H9 (cell line): Measurements from ENCODE around the gene AKR7A2. TPM values are rescaled to one million over a fixed set of nuclear protein-coding genes. Genes with fewer than 3 reads are reported as not detected.

Source experiments
- DNase-seq: peaks from one replicate; pipeline ENCODE4 v3.0.0-alpha.2; 2017
- H2AFZ ChIP-seq: one replicate; pipeline ENCODE4 v1.6.1; 2013; ENCODE audit warnings: mild to moderate bottlenecking, low read length, control low read depth, moderate library complexity
- H2AK5ac ChIP-seq: 2 replicates; pipeline ENCODE4 v1.6.1; 2013; ENCODE audit warnings: low read length, control low read depth, mixed read lengths; ENCODE audit not compliant: insufficient read length
- H2BK120ac ChIP-seq: one replicate; pipeline ENCODE4 v1.6.1; 2013; ENCODE audit warnings: low read depth, mild to moderate bottlenecking, low read length, control low read depth, inconsistent platforms; ENCODE audit not compliant: poor library complexity, severe bottlenecking
- H2BK12ac ChIP-seq: 2 replicates; pipeline ENCODE4 v1.6.1; 2013; ENCODE audit warnings: low read length, control low read depth, mixed read lengths, low read depth; ENCODE audit not compliant: insufficient read length
- H2BK15ac ChIP-seq: 2 replicates; pipeline ENCODE4 v1.6.1; 2013; ENCODE audit warnings: low read depth, low read length, control low read depth
- H2BK20ac ChIP-seq: one replicate; pipeline ENCODE4 v1.6.1; 2013; ENCODE audit warnings: low read depth, mild to moderate bottlenecking, low read length, control low read depth, inconsistent platforms; ENCODE audit not compliant: poor library complexity, severe bottlenecking
- H2BK5ac ChIP-seq: 2 replicates; pipeline ENCODE4 v1.6.1; 2013; ENCODE audit warnings: low read length, control low read depth, mixed read lengths; ENCODE audit not compliant: insufficient read length
- H3K14ac ChIP-seq: 2 replicates; pipeline ENCODE4 v1.6.1; 2013; ENCODE audit warnings: low read length, control low read depth; ENCODE audit not compliant: insufficient read depth
- H3K18ac ChIP-seq: 2 replicates; pipeline ENCODE4 v1.6.1; 2013; ENCODE audit warnings: low read depth, mild to moderate bottlenecking, mixed read lengths, low read length, control low read depth; ENCODE audit not compliant: insufficient read length
- H3K23ac ChIP-seq: 2 replicates; pipeline ENCODE4 v1.6.1; 2013; ENCODE audit warnings: low read length, control low read depth, mixed read lengths, low read depth; ENCODE audit not compliant: insufficient read length
- H3K23me2 ChIP-seq: 2 replicates; pipeline ENCODE4 v1.6.1; 2013; ENCODE audit warnings: low read depth, mild to moderate bottlenecking, mixed read lengths, low read length, control low read depth; ENCODE audit not compliant: insufficient read length, poor library complexity, severe bottlenecking
- H3K27ac ChIP-seq: 2 replicates; pipeline ENCODE4 v1.5.1; 2013; ENCODE audit warnings: low read length, control low read depth, mixed read lengths, low read depth; ENCODE audit not compliant: insufficient read length
- H3K27me3 ChIP-seq: 2 replicates; pipeline ENCODE4 v1.6.1; 2013; ENCODE audit warnings: low read length, control low read depth, inconsistent platforms; ENCODE audit not compliant: insufficient read depth
- H3K4ac ChIP-seq: 2 replicates; pipeline ENCODE4 v1.6.1; 2013; ENCODE audit warnings: low read depth, mild to moderate bottlenecking, control low read depth, inconsistent platforms, low read length, moderate library complexity
- H3K4me1 ChIP-seq: 2 replicates; pipeline ENCODE4 v1.6.1; 2013; ENCODE audit warnings: low read length, control low read depth, inconsistent platforms; ENCODE audit not compliant: insufficient read depth
- H3K4me2 ChIP-seq: 2 replicates; pipeline ENCODE4 v1.6.1; 2013; ENCODE audit warnings: low read length, control low read depth, mixed read lengths; ENCODE audit not compliant: insufficient read length, insufficient read depth
- H3K56ac ChIP-seq: 2 replicates; pipeline ENCODE4 v1.6.1; 2013; ENCODE audit warnings: low read depth, mild to moderate bottlenecking, mixed read lengths, low read length, control low read depth; ENCODE audit not compliant: insufficient read length
- H3K79me1 ChIP-seq: 2 replicates; pipeline ENCODE4 v1.6.1; 2013; ENCODE audit warnings: low read depth, mild to moderate bottlenecking, moderate library complexity, low read length, control low read depth, inconsistent platforms; ENCODE audit not compliant: insufficient read depth, poor library complexity, severe bottlenecking
- H3K79me2 ChIP-seq: 2 replicates; pipeline ENCODE4 v1.6.1; 2013; ENCODE audit warnings: low read length, control low read depth, inconsistent platforms; ENCODE audit not compliant: insufficient read depth
- H3K9ac ChIP-seq: 2 replicates; pipeline ENCODE4 v1.6.1; 2013; ENCODE audit warnings: low read length, control low read depth, mixed read lengths; ENCODE audit not compliant: insufficient read length; ENCODE audit errors: extremely low read depth
- H3K9me3 ChIP-seq: one replicate; pipeline ENCODE4 v1.6.1; 2013; ENCODE audit warnings: low read depth, low read length, inconsistent platforms; ENCODE audit not compliant: control insufficient read depth
- H3T11ph ChIP-seq: one replicate; pipeline ENCODE4 v1.6.1; 2013; ENCODE audit warnings: mild to moderate bottlenecking, low read length, control low read depth, inconsistent platforms
- H4K20me1 ChIP-seq: one replicate; pipeline ENCODE4 v1.6.1; 2013; ENCODE audit not compliant: control insufficient read depth, insufficient read length, insufficient read depth
- H4K5ac ChIP-seq: 2 replicates; pipeline ENCODE4 v1.6.1; 2013; ENCODE audit warnings: low read depth, mild to moderate bottlenecking, mixed read lengths, low read length, control low read depth; ENCODE audit not compliant: insufficient read length
- H4K8ac ChIP-seq: replicated peaks from 2 replicates; pipeline ENCODE4 v1.6.1; 2013; ENCODE audit warnings: low read length, control low read depth, mixed read lengths, low read depth; ENCODE audit not compliant: insufficient read length
- H4K91ac ChIP-seq: 2 replicates; pipeline ENCODE4 v1.6.1; 2013; ENCODE audit warnings: low read depth, mild to moderate bottlenecking, moderate library complexity, mixed read lengths, low read length, control low read depth; ENCODE audit not compliant: insufficient read length
- H3K27ac Mint-ChIP-seq, 3 experiments: 2 replicates in 2 of 3; 3 replicates in 1 of 3; pipeline ENCODE4 v1.8.0; 2020 to 2021; ENCODE audit warnings: mixed read lengths in 3 of 3, mild to moderate bottlenecking in 1 of 3, moderate library complexity in 1 of 3
- H3K27me3 Mint-ChIP-seq: 2 replicates; pipeline ENCODE4 v1.8.0; 2021; ENCODE audit warnings: low read depth, mild to moderate bottlenecking, moderate library complexity, mixed read lengths
- H3K36me3 Mint-ChIP-seq, 3 experiments: 2 replicates in 2 of 3; 3 replicates in 1 of 3; pipeline ENCODE4 v1.8.0; 2020 to 2021; ENCODE audit warnings: low read depth in 3 of 3, mixed read lengths in 3 of 3; ENCODE audit not compliant: insufficient read depth in 1 of 3
- H3K4me1 Mint-ChIP-seq, 2 experiments: 2 replicates each; pipeline ENCODE4 v1.8.0; 2020; ENCODE audit warnings: mixed read lengths in 2 of 2
- H3K4me3 Mint-ChIP-seq, 2 experiments: 2 replicates in 1 of 2; 3 replicates in 1 of 2; pipeline ENCODE4 v1.8.0; 2020 to 2021; ENCODE audit warnings: mild to moderate bottlenecking in 2 of 2, mixed read lengths in 2 of 2, moderate library complexity in 1 of 2
- H3K9me3 Mint-ChIP-seq, 2 experiments: 2 replicates in 1 of 2; 3 replicates in 1 of 2; pipeline ENCODE4 v1.8.0; 2020; ENCODE audit warnings: mild to moderate bottlenecking in 2 of 2, mixed read lengths in 2 of 2, moderate library complexity in 1 of 2
- WGBS: extraction: QIAGEN DNeasy Blood & Tissue Kit; methylation state at CpG from one replicate; pipeline ENCODE4 v1.1.7; 2013; ENCODE audit warnings: missing lambda C conversion rate, low lambda C conversion rate, mixed read lengths; ENCODE audit not compliant: insufficient read length; ENCODE audit errors: extremely low coverage; 5-methylcytosine and 5-hydroxymethylcytosine counted together
- total RNA-seq: library from RNA; stranded (reverse); gene quantifications from 2 replicates; pipeline ENCODE4 v1.2.1, GENCODE V29; 2021
- TF ChIP-seq, protein P1 (sequence below): fragments of 200-600 bp; sonication (generic); conservative IDR thresholded peaks from 3 replicates; pipeline ENCODE4 v1.8.0; 2021; ENCODE audit warnings: antibody characterized with exemption, mild to moderate bottlenecking

The AKR7A2 gene
- total RNA-seq, 1 experiment from 2014 or later, result 50.3 TPM

DNA sequence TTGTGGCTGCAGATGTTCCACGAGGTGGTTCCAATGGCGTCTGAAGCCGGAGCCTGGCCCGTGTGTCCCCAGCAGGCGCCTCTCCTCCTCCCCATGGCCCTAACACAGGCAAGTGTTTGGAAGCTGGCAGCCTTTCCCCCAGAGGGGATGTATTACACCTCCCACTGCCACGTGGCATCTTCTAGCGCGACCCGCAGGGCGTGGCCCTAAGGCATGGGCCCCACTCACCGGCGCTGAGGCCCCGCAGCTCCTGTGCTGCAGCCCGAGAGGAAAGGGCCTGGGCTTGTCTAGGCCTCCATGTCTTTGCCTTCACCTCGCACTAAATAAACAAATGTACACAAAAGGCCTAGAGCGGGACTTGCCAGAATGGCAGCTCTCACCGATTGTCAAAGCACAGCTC, 38.1 kb upstream of the AKR7A2 start:
- WGBS, result no CpG with 5 or more reads among the region's 17 CpGs
- H2BK12ac ChIP-seq, result no peak overlapping the region

More for the DNA sequence above, 38.1 kb upstream of the AKR7A2 start:
- H3K27me3 ChIP-seq, result no peaks in the 10 kb centered on the region
- H3K9me3 Mint-ChIP-seq, result no peaks in the 10 kb centered on the region
- H3K9me3 ChIP-seq, result no peaks in the 10 kb centered on the region
- H3K79me1 ChIP-seq, result no peaks in the 10 kb centered on the region
- no peaks in the 10 kb centered on the region for H4K20me1 ChIP-seq
- H2BK20ac ChIP-seq, result no peak overlapping the region
- no peak overlapping the region for H3K56ac ChIP-seq
- no peak overlapping the region for H3K9ac ChIP-seq
- peaks cover 22 to 27% of the 10 kb centered on the region in 2 experiments for H3K4me1 Mint-ChIP-seq
- no peak overlapping the region for H3K14ac ChIP-seq
- no peaks in the 10 kb centered on the region; the same call in none of the 2 replicates for H3K27me3 Mint-ChIP-seq
- no peak overlapping the region for H4K8ac ChIP-seq
- H3K27ac ChIP-seq, result no peak overlapping the region
- H3K79me2 ChIP-seq, result no peaks in the 10 kb centered on the region
- H3K36me3 Mint-ChIP-seq, result peaks cover 22 to 52% (median 46%) of the 10 kb centered on the region in 3 experiments
- H3K4me2 ChIP-seq, result no peak overlapping the region
- H3K23me2 ChIP-seq, result no peaks in the 10 kb centered on the region
- H4K5ac ChIP-seq, result no peak overlapping the region
- no peak overlapping the region for H2BK5ac ChIP-seq
- H2AFZ ChIP-seq, result no peak overlapping the region
- H3K23ac ChIP-seq, result no peak overlapping the region
- H3K4ac ChIP-seq, result no peak overlapping the region
- H3K27ac Mint-ChIP-seq, result peak overlapping the region; percentile 68 to 85 (median 82); a peak in 5 of 7 replicates
- H3T11ph ChIP-seq, result no peak overlapping the region
- no peak overlapping the region for H2AK5ac ChIP-seq
- no peak overlapping the region for H2BK120ac ChIP-seq
- H3K4me3 Mint-ChIP-seq, result no peak overlapping the region
- TF ChIP-seq, protein P1, sequence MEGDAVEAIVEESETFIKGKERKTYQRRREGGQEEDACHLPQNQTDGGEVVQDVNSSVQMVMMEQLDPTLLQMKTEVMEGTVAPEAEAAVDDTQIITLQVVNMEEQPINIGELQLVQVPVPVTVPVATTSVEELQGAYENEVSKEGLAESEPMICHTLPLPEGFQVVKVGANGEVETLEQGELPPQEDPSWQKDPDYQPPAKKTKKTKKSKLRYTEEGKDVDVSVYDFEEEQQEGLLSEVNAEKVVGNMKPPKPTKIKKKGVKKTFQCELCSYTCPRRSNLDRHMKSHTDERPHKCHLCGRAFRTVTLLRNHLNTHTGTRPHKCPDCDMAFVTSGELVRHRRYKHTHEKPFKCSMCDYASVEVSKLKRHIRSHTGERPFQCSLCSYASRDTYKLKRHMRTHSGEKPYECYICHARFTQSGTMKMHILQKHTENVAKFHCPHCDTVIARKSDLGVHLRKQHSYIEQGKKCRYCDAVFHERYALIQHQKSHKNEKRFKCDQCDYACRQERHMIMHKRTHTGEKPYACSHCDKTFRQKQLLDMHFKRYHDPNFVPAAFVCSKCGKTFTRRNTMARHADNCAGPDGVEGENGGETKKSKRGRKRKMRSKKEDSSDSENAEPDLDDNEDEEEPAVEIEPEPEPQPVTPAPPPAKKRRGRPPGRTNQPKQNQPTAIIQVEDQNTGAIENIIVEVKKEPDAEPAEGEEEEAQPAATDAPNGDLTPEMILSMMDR, result no peak
- no peak overlapping the region for H2BK15ac ChIP-seq
- no peak overlapping the region for H4K91ac ChIP-seq
- 0 out of 2 replicates have a peak, but pooled peaks cover 3% of the 10 kb centered on the region for H3K4me1 ChIP-seq
- no peak overlapping the region for H3K18ac ChIP-seq
- DNase-seq, result no peak
